Liver (tissue), 3 donors: Measurements from ENCODE around the gene SLC66A2.

Source experiments
- EGR1 ChIP-seq, 2 donors: IDR thresholded peaks; 2 replicates each; pipeline ENCODE4 v1.6.1; 2016 to 2018; ENCODE audit warnings: antibody characterized with exemption in 2 of 2, low read depth in 2 of 2
- GABPA ChIP-seq, 2 donors: IDR thresholded peaks in 1 of 2; conservative IDR thresholded peaks in 1 of 2; 2 replicates each; pipeline ENCODE4 v1.6.1; 2016; ENCODE audit warnings: antibody characterized with exemption in 2 of 2, mild to moderate bottlenecking in 1 of 2, moderate library complexity in 1 of 2
- HNF4G ChIP-seq: IDR thresholded peaks from 2 replicates; pipeline ENCODE4 v1.6.1; 2016; ENCODE audit warnings: antibody characterized with exemption
- JUND ChIP-seq, 2 donors: IDR thresholded peaks; 2 replicates each; pipeline ENCODE4 v1.6.1; 2016; ENCODE audit warnings: antibody characterized with exemption in 2 of 2
- MAX ChIP-seq: IDR thresholded peaks from 2 replicates; pipeline ENCODE4 v1.6.1; 2016; ENCODE audit warnings: antibody characterized with exemption
- RXRA ChIP-seq, 2 donors: IDR thresholded peaks; 2 replicates each; pipeline ENCODE4 v1.6.1; 2017 to 2018; ENCODE audit warnings: antibody characterized with exemption in 2 of 2, mild to moderate bottlenecking in 1 of 2
- SP1 ChIP-seq: IDR thresholded peaks from 2 replicates; pipeline ENCODE4 v1.6.1; 2018; ENCODE audit warnings: antibody characterized with exemption, mild to moderate bottlenecking
- TAF1 ChIP-seq: conservative IDR thresholded peaks from 2 replicates; pipeline ENCODE4 v1.6.1; 2016; ENCODE audit warnings: antibody characterized with exemption, mild to moderate bottlenecking
- YY1 ChIP-seq: IDR thresholded peaks from 2 replicates; pipeline ENCODE4 v1.6.1; 2016; ENCODE audit warnings: antibody characterized with exemption, mild to moderate bottlenecking
- ZBTB33 ChIP-seq: IDR thresholded peaks from 2 replicates; pipeline ENCODE4 v1.6.1; 2016; ENCODE audit warnings: antibody characterized with exemption
- TF ChIP-seq, protein P1 (sequence below): fragments of 150-350 bp; IDR thresholded peaks from 2 replicates; pipeline ENCODE4 v1.5.1; 2017; ENCODE audit warnings: improper control_type of control experiment, low read depth, low read length; ENCODE audit not compliant: missing input control
- donor health status: healthy.
- donor health status: healthy.

- TF ChIP-seq, protein P1, sequence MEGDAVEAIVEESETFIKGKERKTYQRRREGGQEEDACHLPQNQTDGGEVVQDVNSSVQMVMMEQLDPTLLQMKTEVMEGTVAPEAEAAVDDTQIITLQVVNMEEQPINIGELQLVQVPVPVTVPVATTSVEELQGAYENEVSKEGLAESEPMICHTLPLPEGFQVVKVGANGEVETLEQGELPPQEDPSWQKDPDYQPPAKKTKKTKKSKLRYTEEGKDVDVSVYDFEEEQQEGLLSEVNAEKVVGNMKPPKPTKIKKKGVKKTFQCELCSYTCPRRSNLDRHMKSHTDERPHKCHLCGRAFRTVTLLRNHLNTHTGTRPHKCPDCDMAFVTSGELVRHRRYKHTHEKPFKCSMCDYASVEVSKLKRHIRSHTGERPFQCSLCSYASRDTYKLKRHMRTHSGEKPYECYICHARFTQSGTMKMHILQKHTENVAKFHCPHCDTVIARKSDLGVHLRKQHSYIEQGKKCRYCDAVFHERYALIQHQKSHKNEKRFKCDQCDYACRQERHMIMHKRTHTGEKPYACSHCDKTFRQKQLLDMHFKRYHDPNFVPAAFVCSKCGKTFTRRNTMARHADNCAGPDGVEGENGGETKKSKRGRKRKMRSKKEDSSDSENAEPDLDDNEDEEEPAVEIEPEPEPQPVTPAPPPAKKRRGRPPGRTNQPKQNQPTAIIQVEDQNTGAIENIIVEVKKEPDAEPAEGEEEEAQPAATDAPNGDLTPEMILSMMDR, result no peak
- TF ChIP-seq ZBTB33 (no peak), TAF1 (no peak), SP1 (no peak), YY1 (no peak), JUND (IDR thresholded peaks at IDR 0.05) (no peak), RXRA (IDR thresholded peaks at IDR 0.05) (no peak), GABPA (IDR thresholded peaks at IDR 0.05 in 1 of 2, conservative IDR thresholded peaks at IDR 0.05 in 1 of 2) (no peak), HNF4G (no peak), MAX (no peak), EGR1 (IDR thresholded peaks at IDR 0.05; ENCODE audit: low read depth in 2 of 2) (no peak)
These were observed 7.2 kb downstream of the SLC66A2 start for GRCh38 chr18:79944126-79944731.
